HepG2 (cell line): ENCODE results near the gene SLC25A47. TPM values are rescaled to one million over a fixed set of nuclear protein-coding genes. Genes with fewer than 3 reads are reported as not detected.
"Not testable (repeated sequence)": the region's sequence is repeated elsewhere in the genome, so short reads cannot be mapped to it uniquely, and the experiment has no call there.

Source experiments
- ATAC-seq: fragments of 200-7000 bp; cut with Tn5 transposase; 3 replicates; pipeline ENCODE4 v1.9.1; 2020; ENCODE audit warnings: mild to moderate bottlenecking, moderate library complexity
- BruUV-seq: library from RNA; stranded (reverse); fragments of 400-500 nt; replicated peaks from 2 replicates; lab custom pipeline; 2021; lab: Mats Ljungman, UMichigan
- CTCF ChIA-PET: fragments of 300-600 bp; formaldehyde crosslinking; extraction: SDS; loops from one replicate; lab custom pipeline; 2021; ENCODE audit warnings: low total read pairs, inconsistent platforms, low intra/inter-chr PET ratio; lab: Yijun Ruan, JAX
- POLR2A ChIA-PET: fragments of 350-600 bp; sonication (Branson Sonifier 250); formaldehyde crosslinking; loops from one replicate; lab custom pipeline; 2020; ENCODE audit warnings: antibody characterized with exemption, inconsistent platforms; lab: Yijun Ruan, JAX
- DNase-seq: peaks from one replicate; pipeline ENCODE4 v3.0.0-alpha.2; 2015; ENCODE audit warnings: low spot score
- FAIRE-seq: peaks from 3 replicates; lab custom pipeline; 2011; peaks lifted over from hg19 to GRCh38; lab: Jason Lieb, UNC
- H2AFZ ChIP-seq: one replicate; pipeline ENCODE4 v1.6.1; 2011; ENCODE audit warnings: low read length, inconsistent platforms
- H3K27ac ChIP-seq: fragments of 300-600 bp; 3 replicates; pipeline ENCODE4 v1.8.0; 2011; ENCODE audit warnings: mixed run types, mild to moderate bottlenecking, mixed read lengths, low read length, inconsistent platforms; ENCODE audit not compliant: insufficient read depth; ENCODE audit errors: extremely low read length
- H3K27me3 ChIP-seq, 2 experiments: fragments of 200-600 bp in 1 of 2; 2 replicates in 1 of 2; 3 replicates in 1 of 2; pipeline versions ENCODE4 v1.6.0 to v1.8.0; 2011; ENCODE audit warnings: low read length in 2 of 2, mild to moderate bottlenecking in 2 of 2, moderate library complexity in 2 of 2, inconsistent platforms in 1 of 2; ENCODE audit not compliant: insufficient read depth in 2 of 2, control insufficient read depth in 1 of 2
- H3K36me3 ChIP-seq, 2 experiments: fragments of 200-600 bp in 1 of 2; replicated peaks in 1 of 2; 2 replicates in 1 of 2; 3 replicates in 1 of 2; pipeline versions ENCODE4 v1.5.1 to v1.8.0; 2011; ENCODE audit warnings: low read length in 2 of 2, inconsistent platforms in 1 of 2; ENCODE audit not compliant: insufficient read depth in 2 of 2, control insufficient read depth in 1 of 2
- H3K4me1 ChIP-seq: 2 replicates; pipeline ENCODE4 v1.5.1; 2012; ENCODE audit warnings: low read length, inconsistent platforms; ENCODE audit not compliant: insufficient read depth
- H3K4me2 ChIP-seq: 2 replicates; pipeline ENCODE4 v1.6.0; 2011; ENCODE audit warnings: low read depth, low read length, inconsistent platforms
- H3K4me3 ChIP-seq, 3 experiments: fragments of 200-600 bp in 1 of 3; sonication (generic), shearing (Covaris generic) in 1 of 3; replicated peaks in 1 of 3; 2 replicates each; pipeline ENCODE4 v1.5.1; 2011 to 2016; ENCODE audit warnings: low read length in 3 of 3, inconsistent platforms in 2 of 3, low read depth in 2 of 3, mild to moderate bottlenecking in 2 of 3, control low read depth in 1 of 3, mixed read lengths in 1 of 3; ENCODE audit not compliant: insufficient read depth in 1 of 3
- H3K79me2 ChIP-seq: one replicate; pipeline ENCODE4 v1.6.1; 2011; ENCODE audit warnings: low read length, inconsistent platforms; ENCODE audit not compliant: insufficient read depth
- H3K9ac ChIP-seq: 2 replicates; pipeline ENCODE4 v1.6.0; 2011; ENCODE audit warnings: mild to moderate bottlenecking, low read depth, low read length, inconsistent platforms; ENCODE audit not compliant: insufficient read depth
- H3K9me3 ChIP-seq: 2 replicates; pipeline ENCODE4 v1.5.1; 2012; ENCODE audit warnings: mild to moderate bottlenecking, low read length
- H4K20me1 ChIP-seq: 2 replicates; pipeline ENCODE4 v1.6.0; 2011; ENCODE audit warnings: inconsistent platforms, mild to moderate bottlenecking, low read length, moderate library complexity; ENCODE audit not compliant: insufficient read depth
- HMG20B ChIP-seq: conservative IDR thresholded peaks from 2 replicates; pipeline ENCODE4 v1.6.1; 2016; ENCODE audit warnings: missing genetic modification reagents, missing compliant biosample characterization
- JUN ChIP-seq: sonication (generic); formaldehyde crosslinking; IDR thresholded peaks from 2 replicates; pipeline ENCODE4 v1.4.0; 2020; ENCODE audit warnings: mild to moderate bottlenecking, missing genetic modification reagents
- STAG1 ChIP-seq: sonication (generic); formaldehyde crosslinking; IDR thresholded peaks from 2 replicates; pipeline ENCODE4 v1.4.0; 2020; ENCODE audit warnings: missing genetic modification reagents
- ZNF326 ChIP-seq: sonication (generic); formaldehyde crosslinking; IDR thresholded peaks from 2 replicates; pipeline ENCODE4 v1.4.0; 2020; ENCODE audit warnings: missing genetic modification reagents, borderline replicate concordance
- WGBS: methylation state at CpG from one replicate; pipeline ENCODE4 v1.1.6; 2017; ENCODE audit warnings: low lambda C conversion rate; 5-methylcytosine and 5-hydroxymethylcytosine counted together
- in situ Hi-C: cut with HindIII; loops from 2 replicates; pipeline ENCODE4 v1.10.0; 2017; ENCODE audit warnings: low pct_unique_long_range_greater_than_20kb; ENCODE audit not compliant: extremely low pct_ligation_motif_present
- intact Hi-C: fragments of 100-400 bp; cut with micrococcal nuclease; formaldehyde crosslinking; loops from one replicate; pipeline ENCODE4 v1.10.0; 2022; ENCODE audit not compliant: unreplicated experiment
- polyA plus RNA-seq, 8 experiments: library from polyadenylated mRNA; depleted of rRNA in 3 of 8; stranded (reverse) in 7 of 8; unstranded in 1 of 8; fragments of >200 nt; fragmentation: Illumina TruSeq in 4 of 8; extraction: Trizol in 4 of 8; gene quantifications; 2 replicates each; pipeline versions ENCODE4 v1.2.1 to v1.2.3, GENCODE V29; 2011 to 2016; ENCODE audit warnings: low read depth in 4 of 8, missing spikeins in 1 of 8, mixed read lengths in 1 of 8; ENCODE audit not compliant: insufficient read depth in 1 of 8
- total RNA-seq, 5 experiments: library from RNA; depleted of rRNA; stranded (reverse); fragments of >200 nt; fragmentation: Illumina TruSeq; extraction: Trizol; gene quantifications; 2 replicates each; pipeline ENCODE4 v1.2.3, GENCODE V29; 2016; ENCODE audit warnings: low read depth in 1 of 5
- TF ChIP-seq, protein P1 (sequence below): sonication (generic); formaldehyde crosslinking; IDR thresholded peaks from 2 replicates; pipeline ENCODE4 v1.5.1; 2020; ENCODE audit warnings: mild to moderate bottlenecking, missing genetic modification reagents, moderate library complexity
- TF ChIP-seq, protein P2 (sequence below): sonication (generic); formaldehyde crosslinking; IDR thresholded peaks from 2 replicates; pipeline ENCODE4 v1.4.0; 2020; ENCODE audit warnings: missing genetic modification reagents

SLC25A47 gene
- total and polyA plus RNA-seq, 2 of the 13 experiments (the other 11 are each of a cell fraction or from before 2014, with no cell fraction given): 1.0 to 1.7 TPM

DNA sequence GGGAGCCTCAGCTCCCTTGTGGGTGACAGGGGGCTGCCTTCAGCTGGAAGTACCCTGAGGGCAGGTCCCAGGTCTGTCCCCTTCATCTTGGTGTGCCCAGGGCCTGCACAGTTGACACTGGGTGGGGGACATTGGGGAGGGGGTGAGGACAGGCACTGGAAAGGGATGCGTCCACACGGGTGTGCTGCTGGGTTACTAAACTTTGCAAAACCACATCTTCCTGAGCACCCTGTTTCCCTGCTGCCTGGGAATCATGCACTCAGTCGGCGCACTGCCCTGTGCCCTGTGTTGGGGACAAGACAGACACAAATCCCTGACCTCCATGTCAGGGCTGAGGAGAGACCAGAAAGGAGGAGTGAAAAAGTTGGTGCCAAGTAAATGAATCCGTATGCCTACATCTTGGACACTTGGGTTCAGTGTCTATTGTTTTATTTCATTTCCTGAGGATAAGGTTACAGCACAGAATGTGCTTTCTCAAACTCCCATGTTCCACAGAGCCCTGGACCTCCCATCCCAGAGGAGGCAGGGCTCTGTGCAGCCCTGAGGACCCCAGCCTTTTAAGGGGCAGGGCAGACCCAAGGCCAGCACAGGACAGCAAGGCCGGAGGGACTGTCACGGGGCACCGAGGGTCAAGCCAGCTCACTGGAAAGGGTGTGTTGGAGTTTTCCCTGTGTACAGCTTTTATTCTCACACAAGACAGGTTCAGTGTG is 14.0 kb upstream of the SLC25A47 start:
- in situ Hi-C loops (loop anchor here (5.0 kb wide), 1 partner anchor 68 kb away; the partner anchor contains the start of gene WDR25), intact Hi-C loops (loop anchor here (1.0 kb wide), 1 partner anchor 68 kb away; no protein-coding TSS in a partner anchor)
- Histone ChIP-seq H3K4me3 (peak overlapping the region in 1 of 3 experiments; percentile 49; a peak in 1 of 6 replicates), H3K27ac (no peak overlapping the region), H2AFZ (no peak overlapping the region), H3K4me1 (peaks cover 61% of the 10 kb centered on the region), H4K20me1 (no peaks in the 10 kb centered on the region; the same call in 1 of the 2 replicates), H3K9me3 (no peaks in the 10 kb centered on the region), H3K4me2 (peak overlapping the region; percentile 80), H3K9ac (no peak overlapping the region), H3K27me3 (peaks cover 1 to 20% of the 10 kb centered on the region in 2 experiments; a peak in 4 of 5 replicates)
- DNase-seq: no peak
- ATAC-seq: 0 out of 3 replicates have a peak, but pooled peaks have one; percentile 1
- FAIRE-seq: no peak
- BruUV-seq: no TSS peak
- POLR2A ChIA-PET: interaction anchor here (0.8 to 1.0 kb wide), 3 partner anchors 12 to 66 kb away, joined by 3 to 5 read pairs (median 3); a partner anchor contains a TSS
- TF ChIP-seq ZNF326 (CRISPR knock-in tag) (0 out of 2 replicates have a peak, but pooled peaks have one; percentile 22), JUN (CRISPR knock-in tag) (no peak), HMG20B (CRISPR knock-in tag) (no peak), STAG1 (peak; percentile 13; the same call in 1 of the 2 replicates)
- TF ChIP-seq, protein P1, sequence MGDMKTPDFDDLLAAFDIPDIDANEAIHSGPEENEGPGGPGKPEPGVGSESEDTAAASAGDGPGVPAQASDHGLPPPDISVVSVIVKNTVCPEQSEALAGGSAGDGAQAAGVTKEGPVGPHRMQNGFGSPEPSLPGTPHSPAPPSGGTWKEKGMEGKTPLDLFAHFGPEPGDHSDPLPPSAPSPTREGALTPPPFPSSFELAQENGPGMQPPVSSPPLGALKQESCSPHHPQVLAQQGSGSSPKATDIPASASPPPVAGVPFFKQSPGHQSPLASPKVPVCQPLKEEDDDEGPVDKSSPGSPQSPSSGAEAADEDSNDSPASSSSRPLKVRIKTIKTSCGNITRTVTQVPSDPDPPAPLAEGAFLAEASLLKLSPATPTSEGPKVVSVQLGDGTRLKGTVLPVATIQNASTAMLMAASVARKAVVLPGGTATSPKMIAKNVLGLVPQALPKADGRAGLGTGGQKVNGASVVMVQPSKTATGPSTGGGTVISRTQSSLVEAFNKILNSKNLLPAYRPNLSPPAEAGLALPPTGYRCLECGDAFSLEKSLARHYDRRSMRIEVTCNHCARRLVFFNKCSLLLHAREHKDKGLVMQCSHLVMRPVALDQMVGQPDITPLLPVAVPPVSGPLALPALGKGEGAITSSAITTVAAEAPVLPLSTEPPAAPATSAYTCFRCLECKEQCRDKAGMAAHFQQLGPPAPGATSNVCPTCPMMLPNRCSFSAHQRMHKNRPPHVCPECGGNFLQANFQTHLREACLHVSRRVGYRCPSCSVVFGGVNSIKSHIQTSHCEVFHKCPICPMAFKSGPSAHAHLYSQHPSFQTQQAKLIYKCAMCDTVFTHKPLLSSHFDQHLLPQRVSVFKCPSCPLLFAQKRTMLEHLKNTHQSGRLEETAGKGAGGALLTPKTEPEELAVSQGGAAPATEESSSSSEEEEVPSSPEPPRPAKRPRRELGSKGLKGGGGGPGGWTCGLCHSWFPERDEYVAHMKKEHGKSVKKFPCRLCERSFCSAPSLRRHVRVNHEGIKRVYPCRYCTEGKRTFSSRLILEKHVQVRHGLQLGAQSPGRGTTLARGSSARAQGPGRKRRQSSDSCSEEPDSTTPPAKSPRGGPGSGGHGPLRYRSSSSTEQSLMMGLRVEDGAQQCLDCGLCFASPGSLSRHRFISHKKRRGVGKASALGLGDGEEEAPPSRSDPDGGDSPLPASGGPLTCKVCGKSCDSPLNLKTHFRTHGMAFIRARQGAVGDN: peak; percentile 40; the same call in 1 of the 2 replicates
- TF ChIP-seq, protein P2, sequence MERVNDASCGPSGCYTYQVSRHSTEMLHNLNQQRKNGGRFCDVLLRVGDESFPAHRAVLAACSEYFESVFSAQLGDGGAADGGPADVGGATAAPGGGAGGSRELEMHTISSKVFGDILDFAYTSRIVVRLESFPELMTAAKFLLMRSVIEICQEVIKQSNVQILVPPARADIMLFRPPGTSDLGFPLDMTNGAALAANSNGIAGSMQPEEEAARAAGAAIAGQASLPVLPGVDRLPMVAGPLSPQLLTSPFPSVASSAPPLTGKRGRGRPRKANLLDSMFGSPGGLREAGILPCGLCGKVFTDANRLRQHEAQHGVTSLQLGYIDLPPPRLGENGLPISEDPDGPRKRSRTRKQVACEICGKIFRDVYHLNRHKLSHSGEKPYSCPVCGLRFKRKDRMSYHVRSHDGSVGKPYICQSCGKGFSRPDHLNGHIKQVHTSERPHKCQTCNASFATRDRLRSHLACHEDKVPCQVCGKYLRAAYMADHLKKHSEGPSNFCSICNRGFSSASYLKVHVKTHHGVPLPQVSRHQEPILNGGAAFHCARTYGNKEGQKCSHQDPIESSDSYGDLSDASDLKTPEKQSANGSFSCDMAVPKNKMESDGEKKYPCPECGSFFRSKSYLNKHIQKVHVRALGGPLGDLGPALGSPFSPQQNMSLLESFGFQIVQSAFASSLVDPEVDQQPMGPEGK (CRISPR knock-in tag): peak; percentile 37; the same call in 1 of the 2 replicates
- TF ChIP-seq, all 625 proteins: peak for 4
- CTCF ChIA-PET: interaction anchor here (1.0 kb wide), 1 partner anchor 69 kb away, joined by 3 read pairs; no protein-coding TSS in a partner anchor
- H3K79me2 ChIP-seq: no peaks in the 10 kb centered on the region
- H3K36me3 ChIP-seq: no peaks in the 10 kb centered on the region
- WGBS: 0% methylated on average over 4 of the region's 8 CpGs

DNA sequence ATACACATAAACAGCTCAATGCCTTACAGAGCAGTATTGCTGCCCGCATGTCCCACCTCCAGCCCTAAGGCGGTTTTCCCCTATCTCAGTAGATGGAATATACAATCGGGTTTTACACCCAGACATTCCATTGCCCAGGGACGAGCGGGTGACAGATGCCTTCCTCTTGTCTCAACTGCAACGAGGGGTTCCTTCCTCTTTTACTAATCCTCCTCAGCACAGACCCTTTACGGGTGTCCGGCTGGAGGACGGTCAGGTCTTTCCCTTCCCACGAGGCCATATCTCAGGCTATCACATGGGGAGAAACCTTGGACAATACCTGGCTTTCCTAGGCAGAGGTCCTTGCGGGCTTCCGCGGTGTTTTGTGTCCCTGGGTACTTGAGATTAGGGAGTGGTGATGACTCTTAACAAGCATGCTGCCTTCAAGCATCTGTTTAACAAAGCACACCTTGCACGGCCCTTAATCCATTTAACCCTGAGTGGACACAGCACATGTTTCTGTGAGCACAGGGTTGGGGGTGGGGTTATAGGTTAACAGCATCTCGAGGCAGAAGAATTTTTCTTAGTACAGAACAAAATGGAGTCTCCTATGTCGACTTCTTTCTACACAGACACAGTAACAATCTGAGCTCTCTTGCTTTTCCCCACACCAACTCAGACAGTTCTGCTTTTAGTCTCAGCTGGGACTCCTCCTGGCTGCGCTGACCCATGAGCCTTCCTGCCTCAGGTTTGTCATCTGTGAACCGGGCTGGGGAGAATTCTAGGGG is 10.8 kb upstream of the SLC25A47 start:
- CTCF ChIA-PET, H3K36me3 ChIP-seq, H3K9me3 ChIP-seq, H3K27ac ChIP-seq, DNase-seq, H2AFZ ChIP-seq, FAIRE-seq, H3K9ac ChIP-seq, H3K79me2 ChIP-seq, POLR2A ChIA-PET, in situ Hi-C loops, H3K4me3 ChIP-seq, ATAC-seq, BruUV-seq, H4K20me1 ChIP-seq, intact Hi-C loops: not testable (repeated sequence)
- 16% methylated on average over 13 of the region's 18 CpGs for WGBS
- Histone ChIP-seq H3K4me2 (peak overlapping the region; percentile 23; the same call in 1 of the 2 replicates), H3K27me3 (peaks cover 1 to 26% of the 10 kb centered on the region in 2 experiments; a peak in 4 of 5 replicates), H3K4me1 (peaks cover 51% of the 10 kb centered on the region)
